GM12892 (cell line): ENCODE results near the gene MLYCD.

Experiments
- POLR2A ChIP-seq: IDR thresholded peaks from 2 replicates; pipeline ENCODE4 v1.6.1; 2011; ENCODE audit warnings: low read depth, low read length, control low read depth
- POLR2AphosphoS5 ChIP-seq: IDR thresholded peaks from 2 replicates; pipeline ENCODE4 v1.6.1; 2011; ENCODE audit warnings: low read depth, low read length, control low read depth

GRCh38 chr16:83895942-83896341, 3.0 kb upstream of the MLYCD start:
- TF ChIP-seq POLR2A: no peak
- TF ChIP-seq POLR2AphosphoS5: no peak
